ENCODE results near the gene ABCC8. TPM values are rescaled to one million over a fixed set of nuclear protein-coding genes. Genes with fewer than 3 reads are reported as not detected.

Gene ABCC8
- total and polyA plus RNA-seq, 2 of the 8 experiments (the other 6 are each of a cell fraction or from before 2014, with no cell fraction given), result 3.7 to 4.9 TPM

DNA sequence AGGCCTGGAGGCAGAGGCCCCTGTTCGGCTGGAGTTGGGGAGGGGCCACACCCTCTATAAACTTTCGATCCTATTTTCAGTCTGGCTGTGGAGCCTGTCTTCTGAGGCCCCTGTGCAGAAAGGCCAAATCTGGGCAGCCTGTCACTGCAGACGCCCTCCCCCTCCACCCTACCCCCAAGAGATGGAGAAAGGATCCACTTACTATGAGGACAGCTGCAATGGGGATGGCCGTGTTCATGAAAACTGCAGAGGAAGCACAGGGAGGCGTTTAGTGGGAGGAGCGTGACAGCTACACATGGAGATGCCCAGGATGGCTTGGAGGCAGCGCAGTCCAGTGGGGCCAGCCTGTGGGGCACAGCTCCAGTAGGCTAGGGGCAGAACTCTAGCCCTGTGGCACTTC is 44.6 kb downstream of the ABCC8 start:
- no peak overlapping the region for H3K18ac ChIP-seq (ENCODE audit: extremely low read depth, low read length)
- no peaks in the 10 kb centered on the region for H3K36me3 ChIP-seq (ENCODE audit: control insufficient read depth in 2 of 4, insufficient read depth in 4 of 4, low read length in 3 of 4)
- no peak overlapping the region for H2BK20ac ChIP-seq (ENCODE audit: low read length)
- 80% methylated on average over 7 of the region's 7 CpGs; no CpG with 5 or more reads in 1 of the 2 experiments for WGBS, 2 experiments (ENCODE audit: extremely low coverage in 1 of 2, insufficient coverage in 1 of 2, insufficient read length in 1 of 2, insufficient replicate concordance in 2 of 2, low coverage in 1 of 2, low lambda C conversion rate in 2 of 2, missing lambda C conversion rate in 1 of 2)
- no peak overlapping the region for H3K4me2 ChIP-seq (ENCODE audit: insufficient read depth in 1 of 2, low read depth in 2 of 2, low read length in 2 of 2)
- H3K14ac ChIP-seq (ENCODE audit: insufficient read length), result no peak overlapping the region
- DNase-seq (ENCODE audit: low read depth in 1 of 2, low spot score in 2 of 2), result no peak
- H3K4ac ChIP-seq (replicated peaks; ENCODE audit: insufficient read length, low read depth, low read length), result no peak overlapping the region
- no peak overlapping the region for H3K23ac ChIP-seq (ENCODE audit: insufficient read length)
- H2AK5ac ChIP-seq (ENCODE audit: low read depth, low read length), result no peak overlapping the region
- H3K27me3 ChIP-seq (replicated peaks in 1 of 4; ENCODE audit: control insufficient read depth in 3 of 4, extremely low read depth in 1 of 4, insufficient read depth in 3 of 4, low read length in 3 of 4), result no peaks in the 10 kb centered on the region
- H4K20me1 ChIP-seq (replicated peaks in 1 of 2; ENCODE audit: control insufficient read depth in 1 of 2, insufficient read depth in 2 of 2, low read length in 2 of 2), result no peaks in the 10 kb centered on the region
- H3K9ac ChIP-seq (replicated peaks in 1 of 4; ENCODE audit: extremely low read depth in 1 of 4, low read depth in 3 of 4, low read length in 3 of 4), result no peak overlapping the region
- no peak overlapping the region for H2AFZ ChIP-seq (ENCODE audit: low read length)
- H3K4me3 ChIP-seq (ENCODE audit: extremely low read depth in 1 of 4, insufficient read depth in 2 of 4, low read depth in 3 of 4, low read length in 4 of 4), result no peak overlapping the region
- no peaks in the 10 kb centered on the region for H3K9me3 ChIP-seq (ENCODE audit: insufficient read depth in 2 of 2, low read depth in 1 of 2, low read length in 1 of 2)
- POLR2A ChIA-PET (ENCODE audit: partially characterized antibody), result interaction anchor here (1.4 kb wide), 1 partner anchor 14 kb away, joined by 3 read pairs; no protein-coding TSS in a partner anchor
- H3K79me2 ChIP-seq (ENCODE audit: control insufficient read depth in 1 of 2, insufficient read depth in 2 of 2, low read length in 2 of 2), result no peaks in the 10 kb centered on the region
- H4K91ac ChIP-seq (replicated peaks; ENCODE audit: insufficient read length, low read length), result no peak overlapping the region
- no peak overlapping the region for H2BK12ac ChIP-seq (ENCODE audit: low read depth, low read length)
- no peaks in the 10 kb centered on the region for H3K79me1 ChIP-seq (ENCODE audit: low read depth, low read length)
- no peak overlapping the region for H3K56ac ChIP-seq (replicated peaks; ENCODE audit: insufficient read length, low read depth, low read length)
- H3K4me1 ChIP-seq (replicated peaks in 1 of 4; ENCODE audit: control insufficient read depth in 3 of 4, insufficient read depth in 4 of 4, low read length in 3 of 4), result no peaks in the 10 kb centered on the region; a peak in 1 of 7 replicates
- TF ChIP-seq BRCA1 (IDR thresholded peaks at IDR 0.05; ENCODE audit: low read depth, low read length) (no peak), SP4 (IDR thresholded peaks at IDR 0.05; ENCODE audit: low read length) (no peak), PHF8 (conservative IDR thresholded peaks at IDR 0.05; ENCODE audit: low read depth, low read length) (no peak), SUZ12 (IDR thresholded peaks at IDR 0.05; ENCODE audit: low read length) (no peak)
- TF ChIP-seq, protein P1, sequence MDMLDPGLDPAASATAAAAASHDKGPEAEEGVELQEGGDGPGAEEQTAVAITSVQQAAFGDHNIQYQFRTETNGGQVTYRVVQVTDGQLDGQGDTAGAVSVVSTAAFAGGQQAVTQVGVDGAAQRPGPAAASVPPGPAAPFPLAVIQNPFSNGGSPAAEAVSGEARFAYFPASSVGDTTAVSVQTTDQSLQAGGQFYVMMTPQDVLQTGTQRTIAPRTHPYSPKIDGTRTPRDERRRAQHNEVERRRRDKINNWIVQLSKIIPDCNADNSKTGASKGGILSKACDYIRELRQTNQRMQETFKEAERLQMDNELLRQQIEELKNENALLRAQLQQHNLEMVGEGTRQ (IDR thresholded peaks at IDR 0.05; ENCODE audit: low read length), result no peak
- no peak for FAIRE-seq
- H3K27ac ChIP-seq (ENCODE audit: low read depth, low read length), result no peak overlapping the region
- CTCF ChIA-PET (ENCODE audit: partially characterized antibody), result interaction anchor here (0.8 to 6.0 kb wide), 15 partner anchors 12 to 289 kb away, joined by 3 to 25 read pairs (median 5); partner anchors contain the start of gene KCNJ11
- H2BK5ac ChIP-seq (ENCODE audit: low read depth, low read length), result no peak overlapping the region
- no peak overlapping the region for H4K5ac ChIP-seq (ENCODE audit: insufficient read length, low read depth, low read length)
- H2BK120ac ChIP-seq (replicated peaks; ENCODE audit: low read depth, low read length), result no peak overlapping the region
- H3K23me2 ChIP-seq (ENCODE audit: low read depth, low read length), result no peaks in the 10 kb centered on the region
- no peak overlapping the region for H4K8ac ChIP-seq (ENCODE audit: extremely low read depth, insufficient read depth, low read length)
- no peak overlapping the region for H2BK15ac ChIP-seq (ENCODE audit: low read length)
